K562 (cell line): ENCODE data around the gene C1QTNF12. TPM values are rescaled to one million over a fixed set of nuclear protein-coding genes. Genes with fewer than 3 reads are reported as not detected.
"Not testable (repeated sequence)": the region's sequence is repeated elsewhere in the genome, so short reads cannot be mapped to it uniquely, and the experiment has no call there.

Experiments
- ATAC-seq: fragments of 200-7000 bp; cut with Tn5 transposase; 3 replicates; pipeline ENCODE4 v1.9.1; 2020; ENCODE audit warnings: moderate library complexity
- BruUV-seq: library from RNA; stranded (reverse); fragments of 400-500 nt; replicated peaks from 2 replicates; lab custom pipeline; 2021; lab: Mats Ljungman, UMichigan
- CTCF ChIA-PET: fragments of 300-600 bp; formaldehyde crosslinking; extraction: SDS; loops from one replicate; lab custom pipeline; 2021; ENCODE audit warnings: low intra/inter-chr PET ratio; lab: Yijun Ruan, JAX
- POLR2A ChIA-PET: fragments of 300-600, 350-650 bp; sonication (Branson Sonifier 250); formaldehyde crosslinking; extraction: SDS; loops from one replicate; lab custom pipeline; 2021; ENCODE audit warnings: antibody characterized with exemption, inconsistent platforms; lab: Yijun Ruan, JAX
- DNase-seq, 4 experiments: peaks; one replicate each; pipeline versions ENCODE4 v3.0.0 to v3.0.0-alpha.2; 2011 to 2018; ENCODE audit warnings: low spot score in 3 of 4, mixed read lengths in 3 of 4; ENCODE audit errors: extremely low read depth in 1 of 4
- FAIRE-seq: peaks from 2 replicates; lab custom pipeline; 2011; peaks lifted over from hg19 to GRCh38; lab: Jason Lieb, UNC
- H2AFZ ChIP-seq: 2 replicates; pipeline ENCODE4 v1.6.0; 2011; ENCODE audit warnings: low read depth, low read length, control low read depth, inconsistent platforms
- H3K27ac ChIP-seq: fragments of 200-600 bp; 3 replicates; pipeline ENCODE4 v1.8.0; 2011; ENCODE audit warnings: low read depth, mild to moderate bottlenecking, control low read depth, inconsistent platforms, low read length, moderate library complexity, mixed read lengths; ENCODE audit errors: extremely low read depth
- H3K27me3 ChIP-seq, 2 experiments: fragments of 300-600 bp in 1 of 2; 2 replicates in 1 of 2; 3 replicates in 1 of 2; pipeline versions ENCODE4 v1.6.0 to v1.8.0; 2011; ENCODE audit warnings: inconsistent platforms in 2 of 2, low read length in 2 of 2, mild to moderate bottlenecking in 1 of 2, mixed read lengths in 1 of 2, moderate library complexity in 1 of 2; ENCODE audit not compliant: control insufficient read depth in 2 of 2, insufficient read depth in 2 of 2
- H3K36me3 ChIP-seq: fragments of 300-600 bp; 3 replicates; pipeline ENCODE4 v1.8.0; 2011; ENCODE audit warnings: mild to moderate bottlenecking, low read length, inconsistent platforms; ENCODE audit not compliant: control insufficient read depth, insufficient read depth
- H3K4me1 ChIP-seq, 2 experiments: fragments of 200-600 bp in 1 of 2; replicated peaks in 1 of 2; 2 replicates in 1 of 2; 3 replicates in 1 of 2; pipeline versions ENCODE4 v1.5.1 to v1.8.0; 2011; ENCODE audit warnings: inconsistent platforms in 2 of 2, low read length in 2 of 2, mild to moderate bottlenecking in 1 of 2, mixed read lengths in 1 of 2, moderate library complexity in 1 of 2; ENCODE audit not compliant: control insufficient read depth in 2 of 2, insufficient read depth in 2 of 2
- H3K4me2 ChIP-seq: 2 replicates; pipeline ENCODE4 v1.6.1; 2011; ENCODE audit warnings: low read length, control low read depth, inconsistent platforms, mixed read lengths; ENCODE audit not compliant: insufficient read depth
- H3K4me3 ChIP-seq: fragments of 200-600 bp; sonication (generic), shearing (Covaris generic); 2 replicates; pipeline ENCODE4 v1.5.1; 2016; ENCODE audit warnings: control low read depth, inconsistent platforms
- H3K79me2 ChIP-seq: fragments of 200-600 bp; 3 replicates; pipeline ENCODE4 v1.8.0; 2011; ENCODE audit warnings: low read length, inconsistent platforms; ENCODE audit not compliant: control insufficient read depth, insufficient read depth
- H3K9ac ChIP-seq, 2 experiments: 2 replicates each; pipeline versions ENCODE4 v1.6.0 to v1.6.1; 2011; ENCODE audit warnings: low read depth in 2 of 2, low read length in 2 of 2, control low read depth in 1 of 2, inconsistent platforms in 1 of 2, mild to moderate bottlenecking in 1 of 2, mixed read lengths in 1 of 2; ENCODE audit not compliant: insufficient read depth in 1 of 2
- H3K9me1 ChIP-seq: one replicate; pipeline ENCODE4 v1.6.0; 2011; ENCODE audit warnings: inconsistent platforms, mild to moderate bottlenecking, low read length, moderate library complexity; ENCODE audit not compliant: control insufficient read depth, insufficient read depth
- H3K9me3 ChIP-seq: replicated peaks from 2 replicates; pipeline ENCODE4 v1.5.1; 2011; ENCODE audit warnings: low read depth, low read length, inconsistent platforms; ENCODE audit not compliant: control insufficient read depth, insufficient read depth
- H4K20me1 ChIP-seq: replicated peaks from 2 replicates; pipeline ENCODE4 v1.6.1; 2011; ENCODE audit warnings: low read length, inconsistent platforms, mixed read lengths; ENCODE audit not compliant: control insufficient read depth, insufficient read depth
- CBFB ChIP-seq: sonication (generic); formaldehyde crosslinking; IDR thresholded peaks from 2 replicates; pipeline ENCODE4 v1.4.0; 2020; ENCODE audit warnings: mild to moderate bottlenecking, missing genetic modification reagents
- HMG20B ChIP-seq: fragments of 250-450 bp; sonication (Bioruptor Pico); IDR thresholded peaks from 2 replicates; pipeline ENCODE4 v1.5.0; 2021; ENCODE audit warnings: mild to moderate bottlenecking
- ZNF707 ChIP-seq: fragments of 250-450 bp; sonication (Bioruptor Pico); conservative IDR thresholded peaks from 2 replicates; pipeline ENCODE4 v1.8.0; 2022; ENCODE audit warnings: inconsistent platforms, mild to moderate bottlenecking, moderate library complexity
- WGBS: fragments of 100-300 bp; shearing (Covaris generic); methylation state at CpG from one replicate; pipeline ENCODE4 v1.1.6; 2016; ENCODE audit warnings: low coverage, mixed read lengths; ENCODE audit not compliant: insufficient coverage; ENCODE audit errors: missing lambda C conversion rate; 5-methylcytosine and 5-hydroxymethylcytosine counted together
- in situ Hi-C: fragments of 300-500 bp; cut with MboI; formaldehyde crosslinking; loops from 4 replicates; pipeline ENCODE4 v1.15.0; 2018; ENCODE audit warnings: inconsistent platforms, mixed read lengths
- intact Hi-C: fragments of 100-400 bp; cut with micrococcal nuclease; formaldehyde crosslinking; loops from 2 replicates; pipeline ENCODE4 v1.14.2; 2022
- polyA plus RNA-seq, 8 experiments: library from polyadenylated mRNA; depleted of rRNA in 4 of 8; stranded (reverse) in 5 of 8; unstranded in 3 of 8; fragments of >200 nt; fragmentation: Nextera tagmentation in 2 of 8; fragmentation: Illumina TruSeq in 1 of 8; extraction: Ambion mirVana in 2 of 8; extraction: Trizol in 1 of 8; gene quantifications; 2 replicates each; pipeline versions ENCODE4 v1.2.1 to v1.2.3, GENCODE V29; 2011 to 2014; ENCODE audit warnings: inconsistent platforms in 1 of 8, missing spikeins in 1 of 8
- total RNA-seq, 7 experiments: library from RNA; depleted of rRNA in 6 of 7; stranded (reverse); fragments of >200 nt in 6 of 7; fragmentation: Illumina TruSeq in 2 of 7; extraction: Trizol in 2 of 7; gene quantifications; 2 replicates each; pipeline versions ENCODE4 v1.2.1 to v1.2.3, GENCODE V29; 2011 to 2021; ENCODE audit warnings: low replicate concordance in 1 of 7
- TF ChIP-seq, protein P1 (sequence below): sonication (generic); formaldehyde crosslinking; IDR thresholded peaks from 2 replicates; pipeline ENCODE4 v1.8.1; 2023; ENCODE audit warnings: mild to moderate bottlenecking, missing genetic modification reagents
- TF ChIP-seq, protein P2 (sequence below): fragments of 450-650 bp; IDR thresholded peaks from 2 replicates; pipeline ENCODE4 v1.6.1; 2016

The C1QTNF12 gene
- total and polyA plus RNA-seq, 9 of the 15 experiments (the other 6 are each of a cell fraction or from before 2014, with no cell fraction given), result 0.11 to 4.3 (median 0.93) TPM; not detected in 3

DNA sequence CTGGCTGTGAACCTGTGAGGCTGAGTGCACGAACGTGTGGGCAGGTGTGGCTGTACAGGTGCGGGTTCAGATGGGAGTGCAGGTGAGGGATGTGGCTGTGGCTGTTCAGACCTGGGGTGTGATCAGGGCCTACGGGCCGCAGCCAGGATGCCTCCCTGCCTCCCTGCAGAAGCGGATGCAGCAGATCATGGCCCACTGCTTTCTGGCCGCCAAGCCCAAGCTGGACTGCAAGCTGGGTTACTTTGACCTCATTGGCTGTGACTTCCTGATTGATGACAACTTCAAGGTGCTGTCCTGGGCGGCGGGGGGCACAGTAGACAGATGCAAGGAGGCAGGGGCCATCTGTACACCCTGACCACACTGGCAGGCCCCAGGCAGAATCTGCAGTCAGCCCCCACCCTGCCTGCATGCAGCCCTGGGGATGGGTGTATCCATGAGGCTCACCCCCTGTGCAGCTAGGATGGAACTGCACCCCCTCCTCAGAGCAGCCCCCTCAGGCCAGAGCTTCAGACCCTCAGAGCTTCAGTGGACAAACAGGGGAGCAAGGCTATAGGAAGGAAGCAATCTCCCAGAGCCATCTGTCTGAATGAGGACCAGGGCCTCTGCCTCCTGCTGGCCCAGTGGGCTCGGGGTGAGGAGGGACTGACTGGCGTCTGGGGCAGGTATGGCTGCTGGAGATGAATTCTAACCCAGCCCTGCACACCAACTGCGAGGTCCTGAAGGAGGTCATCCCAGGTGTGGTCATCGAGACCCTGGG lies 49.9 kb downstream of the C1QTNF12 start (continued):
- TF ChIP-seq ZNF707 (CRISPR knock-in tag), result no peak
- no peak for TF ChIP-seq CBFB (CRISPR knock-in tag)
- TF ChIP-seq HMG20B (CRISPR knock-in tag), result no peak
- TF ChIP-seq, protein P1, sequence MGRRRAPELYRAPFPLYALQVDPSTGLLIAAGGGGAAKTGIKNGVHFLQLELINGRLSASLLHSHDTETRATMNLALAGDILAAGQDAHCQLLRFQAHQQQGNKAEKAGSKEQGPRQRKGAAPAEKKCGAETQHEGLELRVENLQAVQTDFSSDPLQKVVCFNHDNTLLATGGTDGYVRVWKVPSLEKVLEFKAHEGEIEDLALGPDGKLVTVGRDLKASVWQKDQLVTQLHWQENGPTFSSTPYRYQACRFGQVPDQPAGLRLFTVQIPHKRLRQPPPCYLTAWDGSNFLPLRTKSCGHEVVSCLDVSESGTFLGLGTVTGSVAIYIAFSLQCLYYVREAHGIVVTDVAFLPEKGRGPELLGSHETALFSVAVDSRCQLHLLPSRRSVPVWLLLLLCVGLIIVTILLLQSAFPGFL, result no peak
- TF ChIP-seq, protein P2, sequence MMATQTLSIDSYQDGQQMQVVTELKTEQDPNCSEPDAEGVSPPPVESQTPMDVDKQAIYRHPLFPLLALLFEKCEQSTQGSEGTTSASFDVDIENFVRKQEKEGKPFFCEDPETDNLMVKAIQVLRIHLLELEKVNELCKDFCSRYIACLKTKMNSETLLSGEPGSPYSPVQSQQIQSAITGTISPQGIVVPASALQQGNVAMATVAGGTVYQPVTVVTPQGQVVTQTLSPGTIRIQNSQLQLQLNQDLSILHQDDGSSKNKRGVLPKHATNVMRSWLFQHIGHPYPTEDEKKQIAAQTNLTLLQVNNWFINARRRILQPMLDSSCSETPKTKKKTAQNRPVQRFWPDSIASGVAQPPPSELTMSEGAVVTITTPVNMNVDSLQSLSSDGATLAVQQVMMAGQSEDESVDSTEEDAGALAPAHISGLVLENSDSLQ, result no peak
- TF ChIP-seq, all 486 proteins: peak for 0

DNA sequence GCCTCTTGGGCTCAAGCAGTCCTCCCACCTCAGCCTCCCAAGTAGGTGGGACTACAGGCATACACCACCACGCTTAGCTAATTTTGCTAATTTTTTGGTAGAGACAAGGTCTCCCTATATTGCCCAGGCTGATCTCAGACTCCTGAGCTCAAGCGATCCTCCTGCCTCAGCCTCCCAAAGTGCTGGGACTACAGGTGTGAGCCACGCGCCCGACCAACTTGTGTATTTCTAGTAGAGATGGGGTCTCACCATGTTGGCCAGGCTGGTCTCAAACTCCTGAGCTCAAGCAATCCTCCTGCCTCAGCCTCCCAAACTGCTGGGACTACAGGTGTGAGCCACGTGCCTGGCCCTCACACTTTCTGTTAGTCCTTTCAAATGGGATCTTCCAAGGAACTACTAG lies 50.8 kb downstream of the C1QTNF12 start:
- H3K4me2 ChIP-seq, H3K27me3 ChIP-seq, H3K36me3 ChIP-seq, FAIRE-seq, CTCF ChIA-PET, H3K27ac ChIP-seq, BruUV-seq, H4K20me1 ChIP-seq, H3K9me1 ChIP-seq, ATAC-seq, H3K9me3 ChIP-seq, in situ Hi-C loops, H3K9ac ChIP-seq, DNase-seq, intact Hi-C loops, H2AFZ ChIP-seq, H3K4me3 ChIP-seq, H3K79me2 ChIP-seq: not testable (repeated sequence)
- peaks cover 0 to 39% of the 10 kb centered on the region in 2 experiments; a peak in 3 of 5 replicates for H3K4me1 ChIP-seq
- POLR2A ChIA-PET, result interaction anchor here (1.2 kb wide), 1 partner anchor 9 kb away, joined by 4 read pairs; no protein-coding TSS in a partner anchor
- 66% methylated on average over 6 of the region's 6 CpGs for WGBS
